Prostate gland (tissue), 2 donors: ENCODE results near the gene TRIM60.

Experiments
- POLR2A ChIP-seq: fragments of 450-650 bp; IDR thresholded peaks from one replicate; pipeline ENCODE4 v1.6.1; 2016; ENCODE audit warnings: antibody characterized with exemption, mild to moderate bottlenecking
- POLR2AphosphoS5 ChIP-seq: sonication (generic); formaldehyde crosslinking; IDR thresholded peaks from one replicate; pipeline ENCODE4 v1.6.1; 2017; ENCODE audit warnings: antibody characterized with exemption
- TF ChIP-seq, protein P1 (sequence below), 4 experiments: fragments of 200-600 bp in 2 of 4; fragments of 450-650 bp in 2 of 4; sonication (generic) in 2 of 4; IDR thresholded peaks; 1 replicate in 3 of 4; 2 replicates in 1 of 4; pipeline ENCODE4 v1.5.1; 2016 to 2019; ENCODE audit warnings: antibody characterized with exemption in 4 of 4, mild to moderate bottlenecking in 2 of 4, moderate library complexity in 2 of 4

DNA sequence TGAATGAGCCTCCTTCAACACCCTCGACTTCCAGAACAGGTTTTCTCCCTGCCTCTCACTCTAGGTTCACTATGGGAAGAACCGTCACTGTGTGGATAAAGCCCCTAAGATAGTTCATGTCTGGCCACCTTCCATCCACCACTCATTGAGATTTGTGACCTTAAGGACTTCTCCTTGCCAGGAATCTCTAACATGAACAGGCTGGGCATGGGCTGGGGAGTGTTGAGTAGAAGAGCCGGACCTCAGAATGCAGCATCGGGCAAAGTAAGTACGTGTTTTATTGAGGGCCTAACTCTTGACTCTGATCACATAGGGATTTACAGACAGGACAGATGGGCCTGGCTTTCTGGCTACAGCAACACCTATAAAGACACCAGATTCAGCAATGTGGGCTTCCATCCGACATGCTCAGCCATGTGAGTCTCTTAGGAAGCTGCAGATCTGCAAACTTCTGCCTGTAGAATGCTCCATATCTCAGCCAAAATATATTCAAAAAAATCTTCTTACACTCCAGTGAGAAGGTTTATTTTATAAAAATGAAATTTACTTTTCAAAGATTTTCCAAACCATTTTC, 26.4 kb upstream of the TRIM60 start:
- TF ChIP-seq, protein P1, sequence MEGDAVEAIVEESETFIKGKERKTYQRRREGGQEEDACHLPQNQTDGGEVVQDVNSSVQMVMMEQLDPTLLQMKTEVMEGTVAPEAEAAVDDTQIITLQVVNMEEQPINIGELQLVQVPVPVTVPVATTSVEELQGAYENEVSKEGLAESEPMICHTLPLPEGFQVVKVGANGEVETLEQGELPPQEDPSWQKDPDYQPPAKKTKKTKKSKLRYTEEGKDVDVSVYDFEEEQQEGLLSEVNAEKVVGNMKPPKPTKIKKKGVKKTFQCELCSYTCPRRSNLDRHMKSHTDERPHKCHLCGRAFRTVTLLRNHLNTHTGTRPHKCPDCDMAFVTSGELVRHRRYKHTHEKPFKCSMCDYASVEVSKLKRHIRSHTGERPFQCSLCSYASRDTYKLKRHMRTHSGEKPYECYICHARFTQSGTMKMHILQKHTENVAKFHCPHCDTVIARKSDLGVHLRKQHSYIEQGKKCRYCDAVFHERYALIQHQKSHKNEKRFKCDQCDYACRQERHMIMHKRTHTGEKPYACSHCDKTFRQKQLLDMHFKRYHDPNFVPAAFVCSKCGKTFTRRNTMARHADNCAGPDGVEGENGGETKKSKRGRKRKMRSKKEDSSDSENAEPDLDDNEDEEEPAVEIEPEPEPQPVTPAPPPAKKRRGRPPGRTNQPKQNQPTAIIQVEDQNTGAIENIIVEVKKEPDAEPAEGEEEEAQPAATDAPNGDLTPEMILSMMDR (IDR thresholded peaks at IDR 0.05) = no peak
- no peak for TF ChIP-seq POLR2A
- TF ChIP-seq POLR2AphosphoS5 = no peak
